Measurements from ENCODE around the gene WDR74.
"Not testable (repeated sequence)": the region's sequence is repeated elsewhere in the genome, so short reads cannot be mapped to it uniquely, and the experiment has no call there.

Gene WDR74

GRCh38 chr11:62839050-62839945, at the start of gene WDR74:
WDR74 (minus strand) TSS chr11:62839590; CDS start chr11:62839570, 20 bp downstream.
- DNase-seq (ENCODE audit: low read depth in 2 of 2): peak; percentile 89 to 92

GRCh38 chr11:62889126-62889483, 49.7 kb upstream of the WDR74 start:
- no peak for DNase-seq (ENCODE audit: low read depth in 2 of 2)

GRCh38 chr11:62888406-62888805, 49.0 kb upstream of the WDR74 start:
- no peak for DNase-seq (ENCODE audit: low read depth in 2 of 2)

- no peak for DNase-seq (ENCODE audit: low read depth in 2 of 2)
Observed at GRCh38 chr11:62885137-62885750, 45.9 kb upstream of the WDR74 start.

- no peak for DNase-seq (ENCODE audit: low read depth in 2 of 2)
Observed at GRCh38 chr11:62883673-62884072, 44.3 kb upstream of the WDR74 start.

GRCh38 chr11:62882788-62883501, 43.6 kb upstream of the WDR74 start:
- DNase-seq (ENCODE audit: low read depth in 2 of 2): no peak

- DNase-seq (ENCODE audit: low read depth in 2 of 2): no peak
Observed at GRCh38 chr11:62882431-62882749, 43.0 kb upstream of the WDR74 start.

GRCh38 chr11:62881579-62882430, 42.4 kb upstream of the WDR74 start:
- DNase-seq (ENCODE audit: low read depth in 2 of 2): peak; percentile 93 to 95

GRCh38 chr11:62880803-62881578, 41.6 kb upstream of the WDR74 start, which contains the start of gene SLC3A2:
SLC3A2 (plus strand) TSS chr11:62880896; CDS start chr11:62881024, 128 bp downstream.
- DNase-seq (ENCODE audit: low read depth in 2 of 2): peak; percentile 81 to 87

- no peak for DNase-seq (ENCODE audit: low read depth in 2 of 2)
Observed at GRCh38 chr11:62880231-62880802, 40.9 kb upstream of the WDR74 start.

- no peak for DNase-seq (ENCODE audit: low read depth in 2 of 2)
Observed at GRCh38 chr11:62879235-62879978, 40.0 kb upstream of the WDR74 start.

GRCh38 chr11:62876712-62877111, 37.3 kb upstream of the WDR74 start:
- DNase-seq (ENCODE audit: low read depth in 2 of 2): no peak

GRCh38 chr11:62875698-62876478, 36.5 kb upstream of the WDR74 start:
- DNase-seq (ENCODE audit: low read depth in 2 of 2): no peak

- no peak for DNase-seq (ENCODE audit: low read depth in 2 of 2)
Observed at GRCh38 chr11:62874851-62875250, 35.5 kb upstream of the WDR74 start.

GRCh38 chr11:62865635-62866034, 26.2 kb upstream of the WDR74 start:
- no peak for DNase-seq (ENCODE audit: low read depth in 2 of 2)

- no peak for DNase-seq (ENCODE audit: low read depth in 2 of 2)
Observed at GRCh38 chr11:62863687-62864335, 24.4 kb upstream of the WDR74 start.

GRCh38 chr11:62861564-62862192, 22.3 kb upstream of the WDR74 start:
- not testable (repeated sequence) for DNase-seq (ENCODE audit: low read depth in 2 of 2)

Data from stimulated activated CD8-positive, alpha-beta memory T cell treated with anti-CD3 and anti-CD28 coated beads, Interleukin-7, amount 100 ng/mL, for 4 hours (primary cell).